ENCODE results near the gene SLC28A3. TPM values are rescaled to one million over a fixed set of nuclear protein-coding genes. Genes with fewer than 3 reads are reported as not detected.

SLC28A3 gene
- total and polyA plus RNA-seq, 12 donors = under 0.01 to 0.40 (median 0.04) TPM; not detected in 9

GRCh38 chr9:84238652-84239051, 101.9 kb downstream of the SLC28A3 start:
- Histone ChIP-seq H3K27ac (no peak overlapping the region), H3K36me3 (replicated peaks in 1 of 2) (no peaks in the 10 kb centered on the region), H3K27me3 (no peaks in the 10 kb centered on the region), H3K9me3 (replicated peaks in 1 of 3) (no peaks in the 10 kb centered on the region), H3K4me1 (replicated peaks in 1 of 2) (no peaks in the 10 kb centered on the region), H3K4me3 (no peak overlapping the region)
- 79 to 89% (median 85%) methylated on average over 4 of the region's 4 CpGs for WGBS, 4 donors
- intact Hi-C loops (cut with DNase I) = no loop called here
- DNase-seq = no peak
- TF ChIP-seq CTCF (IDR thresholded peaks at IDR 0.05) (no peak), POLR2A (IDR thresholded peaks at IDR 0.05) (no peak)

DNA sequence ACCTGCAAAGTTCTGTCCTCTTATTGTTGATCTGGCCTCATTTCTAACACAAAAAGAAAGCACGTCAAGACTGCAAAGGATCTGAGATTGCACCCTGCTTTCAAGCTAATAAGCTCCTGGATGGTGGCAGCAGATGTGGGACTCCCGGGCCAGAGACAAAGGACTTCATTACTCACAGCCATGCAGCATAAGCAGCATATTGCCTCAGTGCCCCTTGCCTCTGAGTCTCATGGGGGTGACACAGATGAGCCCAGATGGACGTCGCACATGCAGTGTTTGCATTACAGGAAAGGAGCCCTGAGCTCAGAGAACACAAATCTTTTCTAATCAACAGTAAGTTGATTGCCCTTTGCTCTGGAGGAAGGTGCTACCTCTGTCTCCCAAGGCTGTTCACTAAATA, 105.0 kb downstream of the SLC28A3 start:
- no peaks in the 10 kb centered on the region for H3K4me1 ChIP-seq (replicated peaks in 1 of 2)
- whole genome bisulfite sequencing, 4 donors = 77 to 90% (median 89%) methylated on average over 2 to 4 of the region's 4 CpGs
- no peak for TF ChIP-seq CTCF (IDR thresholded peaks at IDR 0.05)
- TF ChIP-seq POLR2A (IDR thresholded peaks at IDR 0.05) = no peak
- H3K4me3 ChIP-seq = no peak overlapping the region
- DNase-seq = no peak
- intact Hi-C loops (cut with DNase I) = no loop called here
- H3K27ac ChIP-seq = no peak overlapping the region
- no peaks in the 10 kb centered on the region for H3K9me3 ChIP-seq (replicated peaks in 1 of 3)
- H3K27me3 ChIP-seq = no peaks in the 10 kb centered on the region
- no peaks in the 10 kb centered on the region for H3K36me3 ChIP-seq (replicated peaks in 1 of 2)

GRCh38 chr9:84230355-84231145, 110.0 kb downstream of the SLC28A3 start:
- Histone ChIP-seq H3K36me3 (replicated peaks in 1 of 2) (no peaks in the 10 kb centered on the region), H3K27me3 (no peaks in the 10 kb centered on the region), H3K4me3 (no peak overlapping the region), H3K4me1 (replicated peaks in 1 of 2) (no peaks in the 10 kb centered on the region), H3K9me3 (replicated peaks in 1 of 3) (no peaks in the 10 kb centered on the region), H3K27ac (no peak overlapping the region)
- 67 to 77% (median 73%) methylated on average over 5 to 6 of the region's 6 CpGs for WGBS, 4 donors
- intact Hi-C loops (cut with DNase I) = no loop called here
- DNase-seq = no peak
- TF ChIP-seq CTCF (IDR thresholded peaks at IDR 0.05) (no peak), POLR2A (IDR thresholded peaks at IDR 0.05) (no peak)

GRCh38 chr9:84229191-84229590, 111.4 kb downstream of the SLC28A3 start:
- H3K27me3 ChIP-seq = no peaks in the 10 kb centered on the region
- 81 to 86% (median 82%) methylated on average over 4 of the region's 4 CpGs for WGBS, 4 donors
- H3K4me3 ChIP-seq = no peak overlapping the region
- no peaks in the 10 kb centered on the region for H3K36me3 ChIP-seq (replicated peaks in 1 of 2)
- no peaks in the 10 kb centered on the region for H3K4me1 ChIP-seq (replicated peaks in 1 of 2)
- no peak overlapping the region for H3K27ac ChIP-seq
- DNase-seq = no peak
- intact Hi-C loops (cut with DNase I) = no loop called here
- H3K9me3 ChIP-seq (replicated peaks in 1 of 3) = no peaks in the 10 kb centered on the region
- no peak for TF ChIP-seq CTCF (IDR thresholded peaks at IDR 0.05)
- no peak for TF ChIP-seq POLR2A (IDR thresholded peaks at IDR 0.05)
